GM12891 (cell line): ENCODE results near the gene SMCR8.

Experiments used
- POLR2A ChIP-seq: IDR thresholded peaks from 2 replicates; pipeline ENCODE4 v1.6.1; 2011; ENCODE audit warnings: low read depth, low read length, control low read depth
- SPI1 ChIP-seq: IDR thresholded peaks from 2 replicates; pipeline ENCODE4 v1.6.1; 2011; ENCODE audit warnings: low read depth, low read length, control low read depth

DNA sequence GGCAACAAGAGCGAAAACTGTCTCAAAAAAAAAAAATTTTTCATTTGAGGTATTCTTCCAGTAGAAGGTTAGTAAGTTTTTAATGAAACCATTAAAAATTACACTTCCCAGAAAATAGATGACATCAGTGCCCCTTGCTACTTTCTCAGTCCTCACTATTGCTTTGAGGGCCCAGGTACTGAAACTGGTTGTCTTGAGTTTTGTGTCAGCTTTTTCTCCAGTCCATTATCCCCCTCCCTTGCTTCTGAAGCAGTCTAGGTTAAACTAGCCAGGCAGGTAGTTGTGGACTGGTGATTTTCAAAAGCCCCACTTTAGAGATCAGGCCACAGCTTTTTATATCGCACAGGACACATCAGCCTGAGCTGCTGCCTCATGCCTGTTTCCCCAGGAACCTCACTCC is 10.9 kb downstream of the SMCR8 start:
- no peak for TF ChIP-seq SPI1
- no peak for TF ChIP-seq POLR2A
